EH (cell line): Measurements from ENCODE around the gene KIAA1958.

ENCODE experiments used
- DNase-seq: peaks from one replicate; pipeline ENCODE4 v3.0.0-alpha.2; 2015; ENCODE audit warnings: low read depth

KIAA1958 gene

DNA sequence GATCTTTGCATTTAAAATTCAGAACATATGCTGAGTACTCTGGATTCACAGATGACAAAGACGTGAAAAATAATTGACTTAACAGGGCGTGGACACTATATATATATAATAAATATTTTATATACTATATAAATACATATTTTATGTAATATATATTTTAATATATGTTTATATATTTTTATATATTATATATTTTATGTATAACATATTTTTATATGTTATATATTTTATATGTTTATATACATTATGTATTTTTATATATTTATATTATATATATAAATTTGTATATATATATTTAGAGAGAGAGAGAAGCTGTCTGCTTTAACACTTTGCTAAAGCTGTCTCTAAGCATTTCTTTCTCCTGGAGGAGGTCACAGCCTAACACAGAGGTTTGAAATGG, 118.2 kb downstream of the KIAA1958 start:
- DNase-seq, result no peak

DNA sequence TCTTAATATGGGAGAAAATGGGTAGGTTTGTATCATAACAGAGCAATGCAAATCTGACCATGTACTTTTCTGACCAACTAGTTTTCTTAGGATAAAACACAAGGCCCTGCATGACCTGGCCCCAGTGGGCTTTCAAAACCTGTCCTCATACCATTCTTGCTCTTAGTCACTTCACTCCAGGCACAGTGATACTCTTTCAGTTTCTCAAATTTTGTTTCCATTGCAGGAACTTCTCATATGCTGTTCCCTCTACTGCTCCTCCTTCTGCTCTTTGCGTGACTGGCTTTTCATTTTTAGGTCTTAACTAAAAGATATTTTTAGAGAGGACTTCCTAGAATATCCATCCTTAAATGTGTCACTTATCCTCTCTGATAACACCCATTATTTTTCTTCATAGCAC, 118.9 kb downstream of the KIAA1958 start:
- no peak for DNase-seq

GRCh38 chr9:112605963-112606699, 119.5 kb downstream of the KIAA1958 start:
- no peak for DNase-seq

DNA sequence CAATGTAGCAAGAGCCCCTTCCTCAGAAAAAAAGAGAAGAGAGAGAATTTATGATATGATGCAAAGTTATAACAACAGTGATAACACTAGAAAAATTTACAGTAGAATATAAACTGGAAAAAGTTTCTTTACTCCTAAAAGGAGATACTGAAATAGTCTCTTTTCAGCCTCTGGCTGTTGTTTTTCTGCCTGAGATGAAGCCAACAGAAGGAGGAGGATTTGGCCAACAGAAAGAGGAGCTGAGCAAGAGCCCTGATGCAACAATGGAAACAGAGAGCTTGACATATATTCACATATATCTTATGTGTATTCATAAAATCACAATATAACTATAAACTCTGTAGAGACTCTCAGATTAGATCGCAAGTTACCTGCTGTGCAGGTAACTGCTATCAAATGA, 122.2 kb downstream of the KIAA1958 start:
- no peak for DNase-seq

DNA sequence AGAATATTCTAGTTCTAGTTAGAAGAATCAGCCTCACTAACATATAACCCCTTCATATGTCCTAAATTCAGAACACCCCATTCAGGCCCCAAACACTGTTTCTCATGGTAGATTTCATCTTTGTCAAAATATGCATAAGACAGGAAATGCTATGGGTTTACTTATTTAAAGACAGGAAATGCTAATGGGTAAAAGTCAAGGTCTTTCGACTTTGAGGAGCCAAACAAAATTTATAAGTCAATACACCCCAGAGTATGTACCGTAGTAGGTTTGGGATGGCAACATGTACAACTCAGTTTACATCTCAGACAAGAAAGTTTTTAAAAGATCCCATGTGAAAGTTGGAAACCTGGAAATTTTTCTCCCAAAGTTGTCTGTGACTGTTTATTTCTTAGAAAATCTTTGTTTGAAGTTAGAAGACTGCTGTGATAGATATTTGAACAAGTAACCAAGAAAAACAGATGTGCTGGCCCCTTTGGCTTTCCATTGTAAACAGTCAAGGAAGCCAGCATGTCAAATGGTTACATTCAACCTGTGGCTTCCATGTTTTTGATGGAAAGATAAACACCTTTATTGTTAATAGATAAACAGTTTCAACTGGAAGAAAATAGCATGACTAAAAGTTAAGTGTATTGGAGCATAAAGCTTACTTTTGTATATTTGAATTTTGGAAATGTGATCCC, 129.1 kb downstream of the KIAA1958 start:
- no peak for DNase-seq

DNA sequence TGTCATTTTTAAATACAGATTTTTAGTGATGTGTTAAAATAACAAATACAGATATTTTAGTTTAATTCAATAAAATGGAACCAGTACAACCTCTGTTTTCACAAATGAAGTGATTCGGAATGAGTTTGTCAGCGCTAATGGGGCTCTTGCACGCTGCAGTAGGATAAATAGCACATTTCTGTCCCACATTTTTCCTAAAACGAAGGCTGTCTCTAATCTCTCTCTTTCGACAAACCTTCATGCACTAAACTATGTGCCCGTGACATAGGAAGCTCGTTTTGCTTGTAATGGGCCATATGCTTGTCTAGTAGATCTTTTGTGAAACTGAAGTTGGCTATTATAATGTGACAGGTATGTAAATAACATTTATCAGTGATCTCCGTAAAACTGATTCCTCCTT, 130.7 kb downstream of the KIAA1958 start:
- DNase-seq, result no peak

DNA sequence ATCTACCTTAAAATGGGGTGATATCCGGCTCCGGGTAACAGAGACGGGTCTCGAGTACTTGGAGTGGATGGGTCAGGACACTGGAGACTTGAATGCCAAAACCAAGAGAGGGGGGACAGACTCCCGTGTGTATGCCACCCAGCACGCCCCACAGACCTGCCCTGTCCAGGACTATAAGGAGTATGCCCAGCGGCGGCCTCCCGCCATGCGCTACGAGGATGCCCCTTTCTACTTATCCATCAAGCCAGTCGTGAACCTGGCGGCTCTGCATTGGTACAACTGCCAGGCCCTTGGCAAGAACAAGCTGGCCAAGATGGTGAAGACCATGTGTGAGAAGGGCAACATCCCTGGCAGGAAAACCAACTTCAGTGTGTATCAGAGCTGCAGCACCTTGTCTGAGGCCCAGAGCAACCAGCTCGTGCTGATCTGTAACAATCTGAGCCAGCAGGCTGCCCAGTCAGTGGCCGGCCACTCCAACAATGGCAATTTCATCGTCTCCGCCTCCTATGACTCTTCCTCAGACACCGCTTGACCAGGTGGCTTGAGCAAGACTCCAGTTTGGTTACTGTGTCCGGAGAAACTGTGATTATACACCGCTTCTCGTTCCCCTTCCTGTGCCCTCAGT, 131.9 kb downstream of the KIAA1958 start:
- no peak for DNase-seq

GRCh38 chr9:112620388-112620787, 133.8 kb downstream of the KIAA1958 start:
- no peak for DNase-seq

- no peak for DNase-seq
Observed at GRCh38 chr9:112621018-112621655, 134.5 kb downstream of the KIAA1958 start.

DNA sequence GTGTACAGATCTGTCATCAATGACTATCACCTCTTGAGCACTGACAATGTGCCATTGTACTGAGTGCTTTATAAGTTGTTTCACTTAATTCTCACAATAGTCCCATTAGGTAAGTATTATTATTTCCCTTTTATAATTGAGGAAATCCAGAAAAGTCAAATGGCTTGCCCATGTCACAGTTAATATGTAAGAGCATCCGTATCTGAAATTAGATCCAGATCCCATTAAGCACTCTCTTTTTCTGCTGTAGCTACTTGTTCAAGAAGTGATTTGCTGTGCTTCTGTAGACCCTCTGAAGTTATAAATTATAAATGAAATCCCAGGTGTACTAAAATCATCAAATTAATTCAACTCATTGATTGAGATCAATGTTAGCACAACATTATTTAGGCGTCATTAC, 136.6 kb downstream of the KIAA1958 start:
- no peak for DNase-seq

DNA sequence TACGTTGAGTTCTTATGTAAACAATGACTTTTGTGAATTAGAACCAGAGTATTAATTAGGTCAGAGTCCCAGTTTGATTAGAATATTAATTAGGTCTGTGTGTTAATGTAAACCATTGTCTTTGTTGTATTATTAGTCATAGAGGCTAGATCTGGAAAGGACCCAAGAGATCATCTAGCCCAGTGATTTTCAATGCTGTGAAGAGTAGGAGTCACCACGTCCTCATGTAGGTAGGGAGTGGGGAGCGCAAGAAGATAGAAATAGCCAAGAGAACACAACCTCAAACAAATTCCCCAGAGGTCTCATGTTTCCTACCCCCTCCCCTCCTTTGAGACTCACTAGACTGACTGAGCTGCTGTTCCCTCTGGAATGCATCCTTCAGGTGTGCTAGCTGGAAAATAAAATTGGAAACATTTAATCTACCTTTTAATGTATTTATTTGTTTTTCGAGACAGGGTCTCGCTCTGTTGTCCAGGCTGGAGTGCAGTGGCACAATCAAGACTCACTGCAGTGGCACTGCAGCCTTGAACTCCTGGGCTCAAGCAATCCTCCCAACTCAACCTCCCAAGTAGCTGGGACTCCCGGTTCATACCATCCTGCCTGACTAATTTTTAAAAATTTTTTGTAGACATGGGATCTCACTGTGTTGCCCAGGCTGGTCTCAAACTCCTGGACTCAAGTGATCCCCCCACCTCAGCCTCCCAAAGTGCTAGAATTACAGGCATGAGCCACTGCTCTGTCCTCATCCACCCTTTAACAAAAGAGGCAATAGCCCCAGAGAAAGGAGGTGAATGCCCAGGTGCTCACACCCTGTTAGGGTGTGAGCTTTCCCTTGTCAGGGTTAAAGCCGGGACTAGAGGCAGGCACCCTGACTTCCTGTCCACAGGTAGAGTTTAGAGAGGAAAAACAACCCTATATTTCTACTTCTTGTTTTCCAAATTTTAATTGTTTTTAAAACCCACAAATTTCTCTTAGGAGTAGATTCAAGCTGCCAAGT, 138.4 kb downstream of the KIAA1958 start:
- DNase-seq, result peak; percentile 13

GRCh38 chr9:112629671-112630485, 143.3 kb downstream of the KIAA1958 start:
- DNase-seq, result no peak

- no peak for DNase-seq
Observed at GRCh38 chr9:112631313-112632070, 144.9 kb downstream of the KIAA1958 start.

GRCh38 chr9:112640311-112640710, 153.7 kb downstream of the KIAA1958 start:
- DNase-seq, result no peak

- no peak for DNase-seq
Observed at GRCh38 chr9:112642126-112642525, 155.5 kb downstream of the KIAA1958 start.

DNA sequence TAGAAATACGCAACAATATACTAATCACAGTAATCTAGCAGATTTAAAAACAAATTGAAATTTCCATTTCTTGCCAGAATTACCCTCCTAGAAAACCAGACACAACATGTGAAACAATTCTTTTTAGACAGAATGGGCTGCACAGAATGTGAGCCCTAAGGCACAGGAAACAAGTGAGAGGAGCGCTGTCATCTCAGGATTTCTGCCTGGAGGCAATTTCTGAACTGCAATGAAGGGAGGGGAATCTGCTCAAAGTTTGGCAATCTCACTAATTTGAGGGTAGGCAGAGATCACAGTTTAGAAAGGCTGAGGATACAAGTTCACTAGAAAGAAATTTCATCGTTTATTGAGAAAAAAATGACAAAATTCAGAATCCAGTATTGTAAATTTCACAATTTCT, 161.0 kb downstream of the KIAA1958 start:
- DNase-seq, result peak; percentile 27

GRCh38 chr9:112648624-112649023, 162.0 kb downstream of the KIAA1958 start:
- no peak for DNase-seq

- no peak for DNase-seq
Observed at GRCh38 chr9:112654282-112654681, 167.7 kb downstream of the KIAA1958 start.

- no peak for DNase-seq
Observed at GRCh38 chr9:112655668-112656067, 169.0 kb downstream of the KIAA1958 start.

- no peak for DNase-seq
Observed at GRCh38 chr9:112659906-112660305, 173.3 kb downstream of the KIAA1958 start.
